HG03378 (cell line): ENCODE measurements around the gene BARX2.

ENCODE experiments used
- ATAC-seq: cut with Tn5 transposase; IDR thresholded peaks from one replicate; pipeline ENCODE4 v1.9.1; 2021; ENCODE audit warnings: mild to moderate bottlenecking, moderate library complexity; ENCODE audit not compliant: unreplicated experiment

The BARX2 gene

GRCh38 chr11:129396454-129396853, 20.8 kb downstream of the BARX2 start:
- no peak for ATAC-seq

- no peak for ATAC-seq
Measured at GRCh38 chr11:129402206-129403171, 26.8 kb downstream of the BARX2 start.

- ATAC-seq: no peak
Measured at GRCh38 chr11:129404731-129405130, 29.1 kb downstream of the BARX2 start.

- no peak for ATAC-seq
Measured at GRCh38 chr11:129408865-129409444, 33.3 kb downstream of the BARX2 start.

GRCh38 chr11:129410395-129410960, 34.8 kb downstream of the BARX2 start:
- ATAC-seq: no peak

GRCh38 chr11:129412494-129412893, 36.8 kb downstream of the BARX2 start:
- no peak for ATAC-seq

- ATAC-seq: no peak
Measured at GRCh38 chr11:129414144-129414872, 38.7 kb downstream of the BARX2 start.

- no peak for ATAC-seq
Measured at GRCh38 chr11:129416080-129416820, 40.6 kb downstream of the BARX2 start.

GRCh38 chr11:129417458-129417857, 41.8 kb downstream of the BARX2 start:
- no peak for ATAC-seq

- ATAC-seq: peak; percentile 95
Measured at GRCh38 chr11:129418039-129418438, 42.4 kb downstream of the BARX2 start.

- no peak for ATAC-seq
Measured at GRCh38 chr11:129419386-129419785, 43.7 kb downstream of the BARX2 start.

GRCh38 chr11:129423426-129423825, 47.8 kb downstream of the BARX2 start:
- no peak for ATAC-seq

- ATAC-seq: no peak
Measured at GRCh38 chr11:129425214-129425613, 49.6 kb downstream of the BARX2 start.

- ATAC-seq: no peak
Measured at GRCh38 chr11:129426038-129426437, 50.4 kb downstream of the BARX2 start.

- no peak for ATAC-seq
Measured at GRCh38 chr11:129426776-129427175, 51.1 kb downstream of the BARX2 start.

- ATAC-seq: no peak
Measured at GRCh38 chr11:129427376-129427775, 51.7 kb downstream of the BARX2 start.

- ATAC-seq: no peak
Measured at GRCh38 chr11:129427816-129428406, 52.3 kb downstream of the BARX2 start.

- ATAC-seq: no peak
Measured at GRCh38 chr11:129428557-129428956, 52.9 kb downstream of the BARX2 start.

- no peak for ATAC-seq
Measured at GRCh38 chr11:129434641-129435498, 59.2 kb downstream of the BARX2 start.
